Activated B cell treated with CpG ODN at 0.5 μM for 24 hours (primary cell): Measurements from ENCODE around the gene TMEM119. TPM values are rescaled to one million over a fixed set of nuclear protein-coding genes. Genes with fewer than 3 reads are reported as not detected.
A peak's percentile ranks its signal among the peaks of the same experiment; 100 is the strongest.

Experiments used
- ATAC-seq: fragments of 200-7000 bp; cut with Tn5 transposase; one replicate; pipeline ENCODE4 v1.10.0; 2021; ENCODE audit warnings: low read depth, mild to moderate bottlenecking, moderate library complexity
- CTCF ChIA-PET: fragments of 350-600 bp; sonication (Branson Sonifier 250); formaldehyde crosslinking; loops from one replicate; lab custom pipeline; 2021; ENCODE audit warnings: antibody characterized with exemption; lab: Charles Lee
- POLR2A ChIA-PET: fragments of 350-600 bp; sonication (Branson Sonifier 250); formaldehyde crosslinking; loops from one replicate; lab custom pipeline; 2021; ENCODE audit warnings: antibody characterized with exemption; lab: Charles Lee
- DNase-seq: peaks from one replicate; pipeline ENCODE4 v3.0.0; 2022
- H3K27ac Mint-ChIP-seq: one replicate; pipeline ENCODE4 v1.8.0; 2020; ENCODE audit warnings: mixed read lengths
- H3K27me3 Mint-ChIP-seq: one replicate; pipeline ENCODE4 v1.8.0; 2021; ENCODE audit warnings: mixed read lengths
- H3K36me3 Mint-ChIP-seq: one replicate; pipeline ENCODE4 v1.8.0; 2021; ENCODE audit warnings: low read depth, mixed read lengths
- H3K4me1 Mint-ChIP-seq: one replicate; pipeline ENCODE4 v1.8.0; 2021; ENCODE audit warnings: mixed read lengths
- H3K4me3 Mint-ChIP-seq: one replicate; pipeline ENCODE4 v1.8.0; 2020; ENCODE audit warnings: mild to moderate bottlenecking, mixed read lengths
- H3K9me3 Mint-ChIP-seq: one replicate; pipeline ENCODE4 v1.8.0; 2020; ENCODE audit warnings: mixed read lengths
- intact Hi-C: fragments of 100-400 bp; cut with micrococcal nuclease; formaldehyde crosslinking; loops from one replicate; pipeline ENCODE4 v1.15.1; 2024
- total RNA-seq: library from RNA; stranded (reverse); gene quantifications from 2 replicates; pipeline ENCODE4 v1.2.3, GENCODE V29; 2022
- TF ChIP-seq, protein P1 (sequence below): fragments of 200-600 bp; IDR thresholded peaks from one replicate; pipeline ENCODE4 v1.8.0; 2022; ENCODE audit warnings: antibody characterized with exemption, mild to moderate bottlenecking

TMEM119 gene
- total RNA-seq, 1 donor from 2014 or later: not detected

DNA sequence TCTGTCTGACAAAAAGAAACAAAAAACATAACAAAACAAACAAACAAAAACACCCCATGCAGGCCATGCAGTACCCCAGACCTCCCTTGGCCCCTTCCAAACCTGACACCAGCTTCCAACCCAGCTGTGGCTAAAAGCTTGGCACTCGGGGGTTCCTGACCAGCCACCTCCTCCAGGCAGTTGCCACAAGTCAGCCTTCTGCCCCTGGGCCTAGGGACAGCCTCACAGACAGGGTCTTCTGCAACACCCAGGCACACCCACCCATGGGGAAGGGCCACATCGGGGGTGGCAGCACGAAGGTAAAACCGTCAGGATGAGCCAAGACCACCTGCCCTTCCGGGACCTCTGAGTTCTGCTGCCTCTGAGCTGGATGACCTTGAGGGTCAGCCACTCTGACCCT lies 10.7 kb upstream of the TMEM119 start:
- CTCF ChIA-PET: interaction anchor here (2.7 kb wide), 1 partner anchor 10 kb away, joined by 11 read pairs; no protein-coding TSS in a partner anchor
- POLR2A ChIA-PET: no interaction called here
- no peak for ATAC-seq
- peaks cover 22% of the 10 kb centered on the region for H3K4me1 Mint-ChIP-seq
- no peaks in the 10 kb centered on the region for H3K9me3 Mint-ChIP-seq
- TF ChIP-seq, protein P1, sequence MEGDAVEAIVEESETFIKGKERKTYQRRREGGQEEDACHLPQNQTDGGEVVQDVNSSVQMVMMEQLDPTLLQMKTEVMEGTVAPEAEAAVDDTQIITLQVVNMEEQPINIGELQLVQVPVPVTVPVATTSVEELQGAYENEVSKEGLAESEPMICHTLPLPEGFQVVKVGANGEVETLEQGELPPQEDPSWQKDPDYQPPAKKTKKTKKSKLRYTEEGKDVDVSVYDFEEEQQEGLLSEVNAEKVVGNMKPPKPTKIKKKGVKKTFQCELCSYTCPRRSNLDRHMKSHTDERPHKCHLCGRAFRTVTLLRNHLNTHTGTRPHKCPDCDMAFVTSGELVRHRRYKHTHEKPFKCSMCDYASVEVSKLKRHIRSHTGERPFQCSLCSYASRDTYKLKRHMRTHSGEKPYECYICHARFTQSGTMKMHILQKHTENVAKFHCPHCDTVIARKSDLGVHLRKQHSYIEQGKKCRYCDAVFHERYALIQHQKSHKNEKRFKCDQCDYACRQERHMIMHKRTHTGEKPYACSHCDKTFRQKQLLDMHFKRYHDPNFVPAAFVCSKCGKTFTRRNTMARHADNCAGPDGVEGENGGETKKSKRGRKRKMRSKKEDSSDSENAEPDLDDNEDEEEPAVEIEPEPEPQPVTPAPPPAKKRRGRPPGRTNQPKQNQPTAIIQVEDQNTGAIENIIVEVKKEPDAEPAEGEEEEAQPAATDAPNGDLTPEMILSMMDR: no peak
- peaks cover 8% of the 10 kb centered on the region for H3K27me3 Mint-ChIP-seq
- DNase-seq: no peak
- H3K4me3 Mint-ChIP-seq: no peak overlapping the region
- no peaks in the 10 kb centered on the region for H3K36me3 Mint-ChIP-seq
- intact Hi-C loops: no loop called here
- H3K27ac Mint-ChIP-seq: no peak overlapping the region

DNA sequence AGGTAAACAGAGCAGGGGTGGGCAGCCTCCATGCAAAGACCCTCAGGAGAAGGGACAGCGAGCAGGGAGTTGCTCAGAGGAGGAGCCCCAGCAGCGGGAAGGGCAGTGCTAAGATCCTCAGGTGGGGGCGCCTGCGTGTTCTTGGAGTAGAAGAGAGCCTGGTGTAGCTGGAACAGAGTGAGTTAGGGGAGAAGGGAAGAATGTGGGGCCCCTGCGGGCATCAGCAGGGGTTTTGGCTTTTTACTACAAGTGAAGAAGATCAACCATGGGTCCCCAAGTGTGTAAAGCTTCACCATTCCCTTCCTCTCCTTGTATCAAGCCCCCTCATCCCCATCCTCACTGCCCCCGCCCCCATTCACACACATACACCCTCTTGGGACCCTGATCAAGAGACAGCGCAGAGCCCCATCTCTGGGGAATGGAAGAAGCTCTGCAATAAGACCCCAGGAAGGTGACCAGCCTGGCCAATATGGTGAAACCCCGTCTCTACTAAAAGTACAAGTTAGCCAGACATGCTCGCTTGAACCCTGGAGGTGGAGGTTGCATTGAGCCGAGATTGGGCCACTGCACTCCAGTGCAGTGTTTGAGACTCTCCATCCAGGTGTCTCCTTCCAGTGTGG lies 10.2 kb upstream of the TMEM119 start:
- Mint-ChIP-seq H3K4me3 (no peak overlapping the region), H3K36me3 (no peaks in the 10 kb centered on the region), H3K9me3 (no peaks in the 10 kb centered on the region), H3K4me1 (peaks cover 16% of the 10 kb centered on the region), H3K27me3 (peaks cover 8% of the 10 kb centered on the region), H3K27ac (no peak overlapping the region)
- TF ChIP-seq, protein P1: no peak
- intact Hi-C loops: no loop called here
- ATAC-seq: no peak
- ChIA-PET CTCF (interaction anchor here (2.7 kb wide), 1 partner anchor 10 kb away, joined by 11 read pairs; no protein-coding TSS in a partner anchor), POLR2A (interaction anchor here (0.7 kb wide), 2 partner anchors 47 to 73 kb away, joined by 5 to 6 read pairs; partner anchors contain the start of gene SART3)
- no peak for DNase-seq

DNA sequence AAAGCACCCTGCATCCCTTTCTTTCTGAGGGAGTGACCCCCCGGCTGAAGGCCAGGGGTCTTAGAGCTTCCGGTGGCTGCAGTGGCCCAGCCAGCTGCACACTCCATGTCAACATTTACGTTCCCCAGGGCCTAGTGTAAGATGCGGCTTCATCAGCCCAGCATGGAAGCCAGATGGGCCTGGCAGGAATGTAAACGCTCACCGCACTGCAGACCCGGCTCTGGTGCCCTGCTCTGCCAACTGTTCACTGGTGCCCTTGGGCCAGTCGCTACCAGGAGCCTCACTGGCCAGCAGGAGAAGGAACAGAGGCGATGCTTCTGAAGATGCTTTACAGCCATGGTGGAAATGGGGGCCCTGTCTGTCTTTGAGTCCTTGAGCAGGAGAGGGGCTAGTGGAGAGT lies 8.6 kb upstream of the TMEM119 start:
- H3K4me3 Mint-ChIP-seq: no peak overlapping the region
- CTCF ChIA-PET: no interaction called here
- POLR2A ChIA-PET: no interaction called here
- intact Hi-C loops: no loop called here
- no peak overlapping the region for H3K27ac Mint-ChIP-seq
- H3K4me1 Mint-ChIP-seq: peaks cover under 1% of the 10 kb centered on the region
- TF ChIP-seq, protein P1: no peak
- DNase-seq: no peak
- no peak for ATAC-seq
- no peaks in the 10 kb centered on the region for H3K36me3 Mint-ChIP-seq
- H3K9me3 Mint-ChIP-seq: no peaks in the 10 kb centered on the region
- peaks cover 8% of the 10 kb centered on the region for H3K27me3 Mint-ChIP-seq

DNA sequence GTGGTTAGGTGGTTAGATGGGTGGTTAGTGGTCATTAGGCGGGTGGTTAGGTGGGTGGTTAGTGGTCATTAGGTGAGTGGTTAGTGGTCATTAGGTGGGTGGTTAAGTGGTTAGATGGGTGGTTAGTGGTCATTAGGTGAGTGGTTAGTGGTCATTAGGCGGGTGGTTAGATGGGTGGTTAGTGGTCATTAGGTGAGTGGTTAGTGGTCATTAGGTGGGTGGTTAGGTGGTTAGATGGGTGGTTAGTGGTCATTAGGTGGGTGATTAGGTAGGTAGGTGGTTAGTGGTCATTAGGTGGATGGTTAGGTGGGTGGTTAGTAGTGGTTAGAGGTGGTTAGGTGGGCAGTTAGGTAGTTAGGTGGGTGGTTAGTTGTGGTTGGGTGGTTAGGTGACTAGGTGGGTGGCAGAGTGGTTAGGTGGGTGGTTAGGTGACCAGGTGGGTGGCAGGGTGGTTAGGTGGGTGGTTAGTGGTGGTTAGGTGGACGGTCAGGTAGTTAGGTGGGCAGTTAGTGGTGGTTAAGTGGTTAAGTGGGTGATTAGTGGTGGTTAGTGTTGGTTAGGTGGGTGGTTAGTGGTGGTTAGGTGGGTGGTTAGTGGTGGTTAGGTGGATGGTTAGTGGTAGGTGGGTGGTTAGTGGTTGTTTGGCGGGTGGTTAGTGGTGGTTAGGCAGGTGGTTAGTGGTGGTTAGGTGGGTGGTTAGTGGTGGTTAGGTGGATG lies 8.0 kb upstream of the TMEM119 start:
- intact Hi-C loops: no loop called here
- no peak for DNase-seq
- POLR2A ChIA-PET: interaction anchor here (0.6 kb wide), 1 partner anchor 32 kb away, joined by 7 read pairs; no protein-coding TSS in a partner anchor
- TF ChIP-seq, protein P1: no peak
- CTCF ChIA-PET: interaction anchor here (0.5 kb wide), 1 partner anchor 933 kb away, joined by 3 read pairs; no protein-coding TSS in a partner anchor
- no peaks in the 10 kb centered on the region for H3K36me3 Mint-ChIP-seq
- no peak overlapping the region for H3K27ac Mint-ChIP-seq
- H3K9me3 Mint-ChIP-seq: no peaks in the 10 kb centered on the region
- H3K4me1 Mint-ChIP-seq: no peaks in the 10 kb centered on the region
- peak; percentile 10 for ATAC-seq
- H3K4me3 Mint-ChIP-seq: no peak overlapping the region
- H3K27me3 Mint-ChIP-seq: peaks cover 8% of the 10 kb centered on the region
